ENCODE data around the gene PPP2R5A. TPM values are rescaled to one million over a fixed set of nuclear protein-coding genes. Genes with fewer than 3 reads are reported as not detected.

PPP2R5A gene
- total and polyA plus RNA-seq, 3 donors from 2014 or later: 19.9 to 37.8 (median 26.9) TPM

DNA sequence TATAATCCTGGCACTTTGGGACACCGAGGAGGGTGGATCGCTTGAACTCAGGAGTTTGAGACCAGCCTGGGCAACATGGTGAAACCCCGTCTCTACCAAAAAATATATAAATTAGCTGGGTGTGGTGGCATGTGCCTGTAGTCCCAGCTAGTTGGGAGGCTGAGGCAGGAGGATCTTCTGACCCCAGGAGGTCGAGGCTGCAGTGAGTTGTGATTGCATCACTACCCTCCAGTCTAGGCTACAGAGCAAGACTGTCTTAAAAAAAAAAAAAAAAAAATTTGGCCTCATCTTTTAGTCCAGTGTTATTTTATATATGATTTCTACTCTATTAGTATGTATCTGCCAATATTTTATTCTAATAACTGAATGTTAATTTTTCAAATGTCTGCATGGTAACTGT is 59.7 kb downstream of the PPP2R5A start:
- intact Hi-C loops (cut with DNase I; ENCODE audit: low total_unique reads): no loop called here
- H3K9me3 ChIP-seq: no peaks in the 10 kb centered on the region
- H3K27me3 ChIP-seq: no peaks in the 10 kb centered on the region
- no peak for DNase-seq
- TF ChIP-seq, protein P1, sequence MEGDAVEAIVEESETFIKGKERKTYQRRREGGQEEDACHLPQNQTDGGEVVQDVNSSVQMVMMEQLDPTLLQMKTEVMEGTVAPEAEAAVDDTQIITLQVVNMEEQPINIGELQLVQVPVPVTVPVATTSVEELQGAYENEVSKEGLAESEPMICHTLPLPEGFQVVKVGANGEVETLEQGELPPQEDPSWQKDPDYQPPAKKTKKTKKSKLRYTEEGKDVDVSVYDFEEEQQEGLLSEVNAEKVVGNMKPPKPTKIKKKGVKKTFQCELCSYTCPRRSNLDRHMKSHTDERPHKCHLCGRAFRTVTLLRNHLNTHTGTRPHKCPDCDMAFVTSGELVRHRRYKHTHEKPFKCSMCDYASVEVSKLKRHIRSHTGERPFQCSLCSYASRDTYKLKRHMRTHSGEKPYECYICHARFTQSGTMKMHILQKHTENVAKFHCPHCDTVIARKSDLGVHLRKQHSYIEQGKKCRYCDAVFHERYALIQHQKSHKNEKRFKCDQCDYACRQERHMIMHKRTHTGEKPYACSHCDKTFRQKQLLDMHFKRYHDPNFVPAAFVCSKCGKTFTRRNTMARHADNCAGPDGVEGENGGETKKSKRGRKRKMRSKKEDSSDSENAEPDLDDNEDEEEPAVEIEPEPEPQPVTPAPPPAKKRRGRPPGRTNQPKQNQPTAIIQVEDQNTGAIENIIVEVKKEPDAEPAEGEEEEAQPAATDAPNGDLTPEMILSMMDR (IDR thresholded peaks at IDR 0.05): no peak
- TF ChIP-seq POLR2A (IDR thresholded peaks at IDR 0.05): no peak
- no peaks in the 10 kb centered on the region for H3K36me3 ChIP-seq (ENCODE audit: low read depth, missing control alignments)
- H3K4me3 ChIP-seq: no peak overlapping the region
- no peaks in the 10 kb centered on the region for H3K4me1 ChIP-seq
- 92 to 97% methylated on average over 4 of the region's 4 CpGs for WGBS, 2 donors
- H3K27ac ChIP-seq: no peak overlapping the region

DNA sequence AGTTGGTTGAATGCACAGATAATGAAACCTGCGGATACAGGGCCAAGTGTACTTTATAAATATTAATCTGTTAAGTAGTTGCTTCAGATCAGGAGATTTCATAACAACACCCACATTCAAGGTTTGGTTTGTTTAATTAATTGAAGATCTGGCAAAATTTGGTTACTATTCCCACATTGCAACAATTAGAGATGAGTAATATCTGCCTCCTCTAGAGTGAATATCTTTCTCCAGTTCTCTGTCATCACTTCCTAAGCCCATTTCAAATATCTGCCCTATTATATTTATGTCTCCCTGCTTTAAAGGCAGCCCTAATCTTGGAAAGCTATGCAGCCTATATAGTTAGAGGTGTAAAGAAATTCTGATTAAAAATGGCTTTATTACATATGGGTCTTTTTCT is 61.4 kb downstream of the PPP2R5A start:
- Histone ChIP-seq H3K9me3 (no peaks in the 10 kb centered on the region), H3K4me1 (no peaks in the 10 kb centered on the region), H3K36me3 (ENCODE audit: low read depth, missing control alignments) (no peaks in the 10 kb centered on the region), H3K4me3 (no peak overlapping the region), H3K27me3 (no peaks in the 10 kb centered on the region), H3K27ac (no peak overlapping the region)
- intact Hi-C loops (cut with DNase I; ENCODE audit: low total_unique reads): no loop called here
- TF ChIP-seq, protein P1 (IDR thresholded peaks at IDR 0.05): no peak
- no peak for TF ChIP-seq POLR2A (IDR thresholded peaks at IDR 0.05)
- WGBS, 2 donors: 96 to 100% methylated on average over 1 of the region's 1 CpG
- no peak for DNase-seq

DNA sequence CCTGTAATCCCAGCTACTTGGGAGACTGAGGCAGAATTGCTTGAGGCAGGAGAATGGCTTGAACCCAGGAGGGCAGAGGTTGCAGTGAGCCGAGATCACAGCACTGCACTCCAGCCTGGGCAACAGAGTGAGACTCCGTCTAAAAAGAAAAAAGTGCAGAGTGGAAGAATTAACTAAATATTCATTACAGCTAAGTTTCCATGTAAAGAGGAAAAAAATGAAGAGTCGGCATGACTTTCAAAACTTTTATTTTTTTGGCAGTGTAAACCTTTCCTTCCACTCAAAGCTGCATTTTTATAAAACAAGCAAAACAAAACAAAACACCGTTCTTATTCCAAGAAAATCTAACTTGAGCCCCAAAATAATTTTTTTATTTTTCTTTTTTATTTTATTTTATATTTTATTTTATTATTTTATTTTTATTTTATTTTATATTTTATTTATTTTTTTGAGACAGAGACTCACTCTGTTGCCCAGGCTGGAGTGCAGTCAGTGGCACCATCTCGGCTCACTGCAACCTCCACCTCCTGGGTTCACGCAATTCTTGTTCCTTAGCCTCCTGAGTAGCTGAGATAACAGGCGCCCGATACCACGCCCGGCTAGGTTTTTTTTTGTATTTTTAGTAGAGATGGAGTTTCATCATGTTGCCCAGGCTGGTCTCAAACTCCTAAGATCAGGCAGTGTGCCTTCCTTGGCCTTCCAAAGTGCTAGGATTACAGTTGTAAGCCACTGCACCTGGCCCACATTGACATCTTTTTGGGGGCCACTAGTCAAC is 66.6 kb downstream of the PPP2R5A start:
- intact Hi-C loops (cut with DNase I; ENCODE audit: low total_unique reads): no loop called here

DNA sequence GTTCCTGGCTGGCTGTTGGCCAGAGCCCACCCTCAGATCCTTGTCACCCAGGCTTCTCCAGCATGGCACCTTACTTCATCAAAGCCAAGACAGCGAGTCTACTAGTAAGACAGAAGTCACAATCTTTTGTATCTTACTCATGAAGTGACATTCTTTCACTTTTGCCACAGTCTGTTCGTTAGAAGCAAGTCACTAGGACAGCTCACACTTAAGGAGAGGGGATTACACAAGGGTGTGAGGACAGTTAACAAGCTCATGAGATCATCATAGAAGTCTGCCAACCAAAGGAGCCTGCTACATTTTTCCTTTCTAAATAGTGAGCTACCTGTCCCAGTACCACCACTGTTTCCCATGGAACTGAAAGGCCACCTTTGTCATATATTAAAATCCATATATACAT is 68.0 kb downstream of the PPP2R5A start:
- H3K27ac ChIP-seq: no peak overlapping the region
- H3K4me1 ChIP-seq: no peaks in the 10 kb centered on the region
- TF ChIP-seq POLR2A (IDR thresholded peaks at IDR 0.05): no peak
- TF ChIP-seq, protein P1 (IDR thresholded peaks at IDR 0.05): no peak
- no peak for DNase-seq
- WGBS, 2 donors: 78 to 94% methylated on average over 2 of the region's 2 CpGs
- H3K27me3 ChIP-seq: no peaks in the 10 kb centered on the region
- intact Hi-C loops (cut with DNase I; ENCODE audit: low total_unique reads): no loop called here
- H3K9me3 ChIP-seq: no peaks in the 10 kb centered on the region
- H3K4me3 ChIP-seq: no peak overlapping the region
- no peaks in the 10 kb centered on the region for H3K36me3 ChIP-seq (ENCODE audit: low read depth, missing control alignments)

More for the DNA sequence above, 66.6 kb downstream of the PPP2R5A start:
- 78 to 85% methylated on average over 10 of the region's 10 CpGs for WGBS, 2 donors
- Histone ChIP-seq H3K9me3 (no peaks in the 10 kb centered on the region), H3K27me3 (no peaks in the 10 kb centered on the region), H3K4me3 (no peak overlapping the region), H3K27ac (no peak overlapping the region), H3K4me1 (no peaks in the 10 kb centered on the region), H3K36me3 (ENCODE audit: low read depth, missing control alignments) (no peaks in the 10 kb centered on the region)
- no peak for DNase-seq
- TF ChIP-seq, protein P1 (IDR thresholded peaks at IDR 0.05): no peak
- no peak for TF ChIP-seq POLR2A (IDR thresholded peaks at IDR 0.05)

DNA sequence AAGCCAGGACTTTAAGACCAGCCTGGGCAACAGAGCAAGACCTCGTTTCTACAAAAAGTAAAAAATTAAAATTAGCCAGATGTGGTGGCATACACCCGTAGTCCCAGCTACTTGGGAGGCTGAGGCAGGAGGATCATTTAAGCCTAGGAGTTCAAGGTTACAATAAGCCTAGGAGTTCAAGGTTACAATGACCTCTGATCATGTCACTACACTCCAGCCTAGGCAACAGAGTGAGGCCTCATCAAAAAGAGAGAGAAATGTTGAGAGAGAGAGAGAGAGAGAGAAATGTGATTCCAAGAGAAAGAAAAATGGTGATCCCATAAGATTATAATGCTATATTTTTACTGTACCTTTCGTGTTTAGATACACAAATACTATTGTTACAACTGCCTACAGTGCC is 69.3 kb downstream of the PPP2R5A start:
- no peaks in the 10 kb centered on the region for H3K36me3 ChIP-seq (ENCODE audit: low read depth, missing control alignments)
- no peak overlapping the region for H3K27ac ChIP-seq
- 89 to 93% methylated on average over 3 of the region's 3 CpGs for WGBS, 2 donors
- DNase-seq: no peak
- no peak overlapping the region for H3K4me3 ChIP-seq
- no peaks in the 10 kb centered on the region for H3K9me3 ChIP-seq
- no peaks in the 10 kb centered on the region for H3K4me1 ChIP-seq
- TF ChIP-seq, protein P1 (IDR thresholded peaks at IDR 0.05): no peak
- TF ChIP-seq POLR2A (IDR thresholded peaks at IDR 0.05): no peak
- no peaks in the 10 kb centered on the region for H3K27me3 ChIP-seq
- intact Hi-C loops (cut with DNase I; ENCODE audit: low total_unique reads): no loop called here
